ENCODE data around the gene ALG12. TPM values are rescaled to one million over a fixed set of nuclear protein-coding genes. Genes with fewer than 3 reads are reported as not detected.

The ALG12 gene
- total and polyA plus RNA-seq, 2 donors (not counting 1 experiment from before 2014, with no cell fraction given), result 15.2 to 16.6 TPM

GRCh38 chr22:49901457-49901856, 16.8 kb downstream of the ALG12 start:
- no peaks in the 10 kb centered on the region for H3K4me1 ChIP-seq (ENCODE audit: control insufficient read depth in 2 of 2, insufficient read depth in 2 of 2, low read length in 2 of 2)
- no peak overlapping the region for H3K4me3 ChIP-seq (ENCODE audit: control extremely low read depth in 1 of 5, extremely low read depth in 1 of 5, insufficient read depth in 1 of 5, low read depth in 2 of 5, low read length in 4 of 5)
- no peak overlapping the region for H3K27ac Mint-ChIP-seq
- H3K4me2 ChIP-seq (replicated peaks; ENCODE audit: low read depth, low read length, poor library complexity, severe bottlenecking), result no peak overlapping the region
- peaks cover 0 to 10% (median 0%) of the 10 kb centered on the region in 3 donors for H3K9me3 ChIP-seq (ENCODE audit: control extremely low read depth in 1 of 3, control insufficient read depth in 2 of 3, insufficient read depth in 1 of 3, low read length in 2 of 3)
- DNase-seq, result no peak
- peaks cover 0 to 41% of the 10 kb centered on the region in 2 experiments for H3K36me3 ChIP-seq (replicated peaks in 1 of 2; ENCODE audit: control extremely low read depth in 1 of 2, control insufficient read depth in 1 of 2, extremely low read depth in 1 of 2, insufficient read depth in 2 of 2, low read length in 1 of 2)
- no peak overlapping the region for H3K9ac ChIP-seq (ENCODE audit: low read length)
- H2AFZ ChIP-seq (ENCODE audit: insufficient read depth, low read depth, low read length, poor library complexity, severe bottlenecking), result no peak overlapping the region
- WGBS (ENCODE audit: insufficient coverage), result over 99% methylated on average over 11 of the region's 11 CpGs
- H4K20me1 ChIP-seq (ENCODE audit: control insufficient read depth, insufficient read depth, low read length, poor library complexity, severe bottlenecking), result peaks cover 11% of the 10 kb centered on the region
- no peaks in the 10 kb centered on the region for H3K27me3 ChIP-seq (replicated peaks in 1 of 4; ENCODE audit: control extremely low read depth in 1 of 4, control insufficient read depth in 3 of 4, insufficient read depth in 4 of 4, low read length in 3 of 4)
- TF ChIP-seq CTCF (IDR thresholded peaks at IDR 0.05) (no peak), EZH2 (IDR thresholded peaks at IDR 0.05; ENCODE audit: borderline replicate concordance, insufficient read depth, low read depth, low read length, poor library complexity, severe bottlenecking) (no peak)
- H3K9me3 Mint-ChIP-seq (ENCODE audit: insufficient read depth), result no peaks in the 10 kb centered on the region
- ChIA-PET CTCF (no interaction called here), POLR2A (no interaction called here)
- H3K4me3 Mint-ChIP-seq, result no peak overlapping the region
- H3K27ac ChIP-seq (ENCODE audit: low read length in 2 of 2), result no peak overlapping the region
- H3K79me2 ChIP-seq (ENCODE audit: control insufficient read depth, insufficient read depth, low read length), result peaks cover 9% of the 10 kb centered on the region
- H3K4me1 Mint-ChIP-seq, result no peaks in the 10 kb centered on the region
- H3K27me3 Mint-ChIP-seq, result no peaks in the 10 kb centered on the region
- ATAC-seq (ENCODE audit: low read depth), result no peak
- intact Hi-C loops (cut with micrococcal nuclease), result no loop called here

DNA sequence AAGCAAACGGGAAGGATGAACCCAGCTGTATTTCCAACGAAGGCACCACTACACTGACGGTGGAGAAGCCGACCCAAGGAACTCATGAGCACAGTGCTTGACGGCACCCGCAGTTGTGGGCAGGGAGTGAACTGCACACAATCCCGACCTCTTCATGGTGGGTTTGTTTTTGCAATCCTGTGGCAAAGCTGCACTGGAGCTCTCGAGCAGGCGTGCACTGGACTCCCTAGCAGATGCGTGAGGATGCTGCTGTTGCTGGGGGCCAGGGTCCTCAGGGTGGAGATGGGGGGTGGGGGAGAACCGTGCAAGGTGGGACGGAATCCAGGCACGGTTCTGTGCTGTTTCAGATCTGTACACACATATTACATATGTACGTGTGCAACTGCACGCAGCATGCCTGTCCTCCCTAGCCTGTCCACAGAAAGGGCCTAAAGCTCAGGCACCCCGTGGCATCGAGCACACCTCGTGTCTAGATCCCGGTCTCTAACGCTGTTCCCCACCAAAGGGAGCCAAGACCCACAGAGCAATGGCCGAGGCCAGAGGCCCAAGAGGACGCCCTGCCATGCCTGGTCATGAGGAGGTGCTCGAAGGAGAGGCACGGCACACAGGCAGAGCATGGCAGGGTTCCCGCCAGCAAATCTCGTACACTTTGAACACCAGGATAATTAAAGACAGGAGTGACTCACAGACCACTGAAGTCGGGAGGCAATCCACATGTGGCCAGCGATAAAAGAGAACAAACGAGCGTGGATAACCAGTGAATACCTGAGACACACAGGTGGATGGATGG, 17.6 kb downstream of the ALG12 start:
- H3K27ac ChIP-seq (ENCODE audit: low read length in 2 of 2), result no peak overlapping the region
- no peaks in the 10 kb centered on the region for H3K4me1 Mint-ChIP-seq
- H3K4me3 Mint-ChIP-seq, result no peak overlapping the region
- no peaks in the 10 kb centered on the region for H3K27me3 Mint-ChIP-seq
- TF ChIP-seq EZH2 (IDR thresholded peaks at IDR 0.05; ENCODE audit: borderline replicate concordance, insufficient read depth, low read depth, low read length, poor library complexity, severe bottlenecking), result no peak
- TF ChIP-seq CTCF (IDR thresholded peaks at IDR 0.05), result no peak
- peaks cover 0 to 35% of the 10 kb centered on the region in 2 experiments for H3K36me3 ChIP-seq (replicated peaks in 1 of 2; ENCODE audit: control extremely low read depth in 1 of 2, control insufficient read depth in 1 of 2, extremely low read depth in 1 of 2, insufficient read depth in 2 of 2, low read length in 1 of 2)
- H2AFZ ChIP-seq (ENCODE audit: insufficient read depth, low read depth, low read length, poor library complexity, severe bottlenecking), result no peak overlapping the region
- peaks cover 3% of the 10 kb centered on the region for H4K20me1 ChIP-seq (ENCODE audit: control insufficient read depth, insufficient read depth, low read length, poor library complexity, severe bottlenecking)
- ChIA-PET POLR2A (no interaction called here), CTCF (no interaction called here)
- WGBS (ENCODE audit: insufficient coverage), result 98% methylated on average over 19 of the region's 30 CpGs
- intact Hi-C loops (cut with micrococcal nuclease), result no loop called here
- H3K4me3 ChIP-seq (ENCODE audit: control extremely low read depth in 1 of 5, extremely low read depth in 1 of 5, insufficient read depth in 1 of 5, low read depth in 2 of 5, low read length in 4 of 5), result no peak overlapping the region
- no peaks in the 10 kb centered on the region for H3K9me3 Mint-ChIP-seq (ENCODE audit: insufficient read depth)
- no peak overlapping the region for H3K9ac ChIP-seq (ENCODE audit: low read length)
- no peak for ATAC-seq (ENCODE audit: low read depth)
- peaks cover 2% of the 10 kb centered on the region for H3K79me2 ChIP-seq (ENCODE audit: control insufficient read depth, insufficient read depth, low read length)
- H3K4me2 ChIP-seq (replicated peaks; ENCODE audit: low read depth, low read length, poor library complexity, severe bottlenecking), result no peak overlapping the region
- DNase-seq, result no peak
- no peaks in the 10 kb centered on the region for H3K27me3 ChIP-seq (replicated peaks in 1 of 4; ENCODE audit: control extremely low read depth in 1 of 4, control insufficient read depth in 3 of 4, insufficient read depth in 4 of 4, low read length in 3 of 4)
- no peaks in the 10 kb centered on the region for H3K4me1 ChIP-seq (ENCODE audit: control insufficient read depth in 2 of 2, insufficient read depth in 2 of 2, low read length in 2 of 2)
- peaks cover 0 to 10% (median 0%) of the 10 kb centered on the region in 3 donors for H3K9me3 ChIP-seq (ENCODE audit: control extremely low read depth in 1 of 3, control insufficient read depth in 2 of 3, insufficient read depth in 1 of 3, low read length in 2 of 3)
- H3K27ac Mint-ChIP-seq, result no peak overlapping the region

Data from B cell (primary cell).